ENCODE results near the gene TRAIP.

The TRAIP gene

DNA sequence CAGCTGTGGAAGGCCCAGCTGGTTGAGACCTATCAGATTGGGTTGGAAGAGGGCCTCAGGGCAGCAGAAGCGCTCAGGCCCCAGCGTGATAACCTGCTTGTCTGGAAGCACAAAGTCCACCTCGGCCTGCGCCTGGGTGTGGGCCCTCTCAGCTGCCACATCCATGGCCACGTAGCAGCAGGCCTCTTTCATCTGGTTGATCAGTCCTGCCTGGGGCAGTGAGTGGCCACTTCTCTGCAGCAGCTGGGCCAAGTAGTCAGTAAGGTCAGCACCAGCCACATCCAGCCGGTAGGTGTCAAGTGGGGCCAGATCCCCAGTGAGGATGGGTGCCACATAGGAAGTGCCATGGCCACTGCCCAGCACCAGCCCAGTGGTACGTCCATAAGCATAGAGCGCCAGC is 17.3 kb upstream of the TRAIP start:
- in situ Hi-C loops (cut with MboI; ENCODE audit: low sequenced_read_pairs), result no loop called here

DNA sequence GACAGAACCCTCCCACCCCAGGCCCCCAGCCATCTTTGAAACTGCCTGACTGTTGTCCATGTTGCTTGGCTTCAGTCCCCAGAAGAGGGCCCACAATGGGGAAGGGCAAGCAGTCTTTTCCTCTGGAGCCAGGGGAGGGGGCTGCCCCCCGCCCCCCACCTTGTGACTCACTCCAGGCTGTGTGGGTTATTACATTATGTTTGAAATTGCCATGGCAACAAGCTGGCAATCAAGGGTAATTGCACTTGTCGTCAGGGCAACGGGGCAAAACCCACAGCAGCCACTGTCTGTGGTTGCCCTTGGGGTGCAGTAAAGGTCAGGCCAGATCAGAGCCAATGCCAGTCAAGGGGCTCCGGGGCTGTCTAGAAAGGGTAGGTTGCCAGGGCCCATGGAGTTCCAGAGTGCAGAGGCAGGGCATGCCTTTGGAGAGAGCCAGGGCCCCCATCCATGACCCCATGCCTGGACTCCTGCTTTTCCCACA is 16.5 kb upstream of the TRAIP start:
- in situ Hi-C loops (cut with MboI; ENCODE audit: low sequenced_read_pairs), result no loop called here

DNA sequence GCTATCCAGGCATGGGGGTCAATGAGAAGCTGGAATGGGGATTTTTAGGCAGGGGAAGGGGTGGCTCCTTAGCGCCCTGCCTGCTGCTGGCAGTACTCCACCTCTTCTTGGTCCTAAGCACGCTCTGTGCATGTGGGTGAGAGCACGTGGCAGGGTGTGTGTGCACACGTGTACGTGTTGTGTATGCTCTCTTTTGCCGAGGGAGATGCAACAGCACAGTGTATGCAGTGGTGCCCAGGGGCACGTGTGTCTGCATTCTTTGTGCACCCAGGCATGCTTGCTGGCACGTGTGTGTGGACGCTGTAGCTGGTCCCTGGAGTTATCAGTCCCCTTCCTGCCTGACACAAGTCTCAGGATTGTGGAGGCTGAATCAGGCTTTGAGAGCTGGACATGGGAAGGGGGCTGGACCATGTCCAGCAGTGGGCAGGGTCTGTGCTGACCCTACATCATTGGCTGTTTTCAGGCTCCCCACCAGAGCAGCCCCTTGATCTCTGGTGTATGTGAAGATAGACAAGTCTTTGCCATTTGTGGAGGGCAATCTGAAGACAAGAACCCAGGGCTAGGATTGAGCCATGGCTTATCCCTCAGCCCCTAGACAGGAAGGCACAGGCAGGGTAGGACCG is 15.3 kb upstream of the TRAIP start:
- in situ Hi-C loops (cut with MboI; ENCODE audit: low sequenced_read_pairs), result no loop called here

DNA sequence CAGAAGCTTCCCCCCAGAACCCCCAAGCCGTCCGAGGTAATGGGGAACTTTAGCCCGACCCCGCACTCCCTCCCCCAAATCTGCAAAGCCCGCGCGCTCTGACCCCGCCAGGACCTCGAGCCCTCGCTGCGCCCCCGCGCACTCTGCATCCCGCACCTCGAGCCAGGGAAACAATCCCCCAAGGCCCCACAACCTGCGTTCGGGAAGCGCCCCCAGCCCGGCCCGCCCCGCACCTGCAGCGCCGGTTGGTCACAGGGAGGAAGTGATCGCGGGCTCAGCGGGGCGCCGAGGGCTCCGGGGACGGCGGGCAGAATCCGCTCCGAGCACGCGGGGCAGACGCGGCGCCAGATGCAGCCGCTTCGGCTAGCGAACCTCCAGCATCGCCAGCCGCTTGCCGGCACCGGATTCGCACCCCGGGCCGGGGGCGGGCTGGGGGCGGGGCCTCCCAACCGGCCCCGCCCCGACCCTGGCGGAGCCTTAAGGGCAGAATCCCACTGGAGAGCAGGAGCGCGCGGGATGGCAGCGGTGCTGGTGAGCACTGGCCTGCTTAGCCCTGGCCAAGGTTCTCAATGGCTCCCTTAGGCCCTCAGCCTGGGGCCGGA is 13.3 kb upstream of the TRAIP start, which contains the start of gene CAMKV:
CAMKV (minus strand) TSS at position 382 of the 602 bp plus-strand sequence. CDS start 7,518 bp downstream, outside the sequence.
- in situ Hi-C loops (cut with MboI; ENCODE audit: low sequenced_read_pairs), result no loop called here

DNA sequence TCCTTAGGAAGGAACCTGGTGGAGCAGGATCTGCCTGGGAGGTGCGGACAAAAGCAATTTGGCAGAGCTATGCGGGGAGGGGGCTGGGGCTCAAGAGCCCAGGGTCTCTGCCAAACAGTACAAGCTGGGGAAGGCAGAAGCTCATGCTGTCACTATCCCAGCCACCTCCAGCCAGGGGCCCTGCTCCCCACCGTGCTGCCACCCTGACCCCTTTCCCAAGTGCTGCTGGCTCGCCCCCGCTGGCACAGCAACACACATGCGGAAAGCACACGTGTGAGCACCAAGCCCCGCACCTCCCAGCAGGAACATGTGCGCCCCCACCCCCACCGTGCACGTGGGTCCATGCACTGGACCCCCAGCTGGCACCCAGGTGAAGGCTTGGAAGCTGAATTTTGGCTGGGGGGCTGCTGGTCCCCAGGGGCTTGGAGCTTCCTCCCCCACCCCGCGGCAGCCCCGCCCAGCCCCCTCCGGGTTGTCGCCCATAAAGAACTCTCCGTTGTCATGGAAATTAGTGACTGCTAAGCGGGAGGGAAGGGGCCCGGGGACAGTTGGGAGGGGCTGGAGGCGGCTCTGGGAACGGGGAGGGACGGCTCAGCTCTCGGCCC is 12.6 kb upstream of the TRAIP start:
- in situ Hi-C loops (cut with MboI; ENCODE audit: low sequenced_read_pairs), result no loop called here

DNA sequence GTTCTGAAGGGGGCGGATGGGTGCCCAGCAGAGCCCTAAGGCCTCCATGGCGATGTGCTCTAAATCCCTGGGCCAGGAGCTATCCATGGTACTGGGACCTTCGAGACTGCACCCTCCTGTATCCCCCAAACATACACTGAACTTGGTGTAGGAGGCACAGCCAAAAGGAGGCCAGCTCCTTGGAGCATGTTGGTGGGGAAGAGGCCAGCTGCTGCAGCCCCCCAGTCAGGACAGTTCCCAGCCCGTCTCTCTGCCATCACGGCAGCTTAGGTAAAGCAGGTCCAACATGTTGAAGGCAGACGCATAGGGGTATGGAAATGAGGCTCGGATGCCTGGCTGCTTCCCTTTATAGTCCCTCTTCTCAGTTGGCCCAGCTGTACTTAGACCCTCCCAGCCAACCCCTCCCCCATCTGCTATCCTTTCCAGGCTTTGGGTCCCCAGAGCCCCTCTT is 11.5 kb upstream of the TRAIP start:
- in situ Hi-C loops (cut with MboI; ENCODE audit: low sequenced_read_pairs), result no loop called here

DNA sequence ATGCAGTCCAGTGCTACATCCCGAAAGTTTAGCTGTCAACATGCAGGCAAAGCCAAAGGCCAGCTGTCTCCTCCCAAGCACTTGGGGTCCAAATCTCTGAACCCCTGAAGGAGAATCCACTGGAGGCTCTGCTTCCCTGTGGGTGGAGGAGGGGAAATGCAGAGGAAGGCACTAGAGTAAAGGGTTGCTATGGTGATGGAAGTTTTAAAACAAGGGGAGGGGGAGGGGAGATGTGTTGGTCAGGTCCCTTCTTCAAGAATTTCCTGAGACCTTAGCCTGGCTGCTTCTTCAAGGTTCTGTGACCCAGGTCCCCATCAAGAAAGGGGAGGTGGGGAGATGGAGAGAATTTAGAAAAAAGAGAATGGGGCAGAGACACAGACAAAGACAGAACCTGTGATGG is 11.0 kb upstream of the TRAIP start:
- in situ Hi-C loops (cut with MboI; ENCODE audit: low sequenced_read_pairs), result no loop called here

DNA sequence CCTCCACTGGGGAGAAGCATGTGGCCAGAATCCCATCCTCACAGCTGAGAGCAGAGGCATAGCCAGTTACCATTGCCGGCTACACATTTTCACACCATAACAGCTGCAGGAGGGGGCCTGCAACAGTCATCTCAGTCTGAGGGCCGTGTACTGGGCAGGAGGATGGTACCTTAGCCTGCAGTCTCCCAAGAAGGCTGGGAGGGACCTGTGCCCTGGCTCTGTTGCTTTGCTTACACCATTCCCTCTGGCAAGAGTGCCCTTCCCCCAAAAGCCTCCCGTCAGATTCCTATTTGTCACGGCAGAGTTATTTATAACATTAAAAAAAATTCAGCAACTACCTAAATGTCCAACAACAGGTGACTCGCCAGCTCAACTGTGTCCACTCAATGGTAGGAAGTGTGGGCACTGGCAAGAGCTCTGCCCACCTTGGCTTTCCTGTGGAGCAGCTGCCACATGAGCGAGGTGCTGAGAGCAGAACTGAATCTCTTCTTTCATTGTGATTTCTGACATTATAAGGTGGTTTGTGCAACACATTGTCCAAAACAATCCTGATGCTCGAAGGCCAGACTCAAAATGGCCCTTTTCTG is 8.9 kb upstream of the TRAIP start:
- in situ Hi-C loops (cut with MboI; ENCODE audit: low sequenced_read_pairs), result no loop called here

DNA sequence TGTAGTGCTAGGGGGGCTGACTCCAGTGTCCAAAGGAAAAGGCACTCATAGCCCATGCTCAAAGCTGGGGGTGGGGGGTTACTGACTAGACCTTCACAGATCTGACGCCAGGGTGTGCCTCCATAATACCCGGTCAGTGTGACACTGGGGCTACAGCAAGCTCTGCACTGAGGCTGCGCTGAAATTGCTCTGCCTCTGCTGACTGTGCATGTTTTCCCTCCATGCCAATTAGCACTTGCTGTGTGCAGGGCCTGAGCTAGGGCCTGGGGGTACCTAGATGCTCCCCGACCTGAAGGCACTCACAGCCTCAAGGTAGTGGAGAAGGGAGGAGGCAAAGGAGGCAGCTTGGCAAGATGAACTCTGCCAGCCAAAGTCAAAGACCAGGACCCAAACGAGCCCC is 8.1 kb upstream of the TRAIP start:
- in situ Hi-C loops (cut with MboI; ENCODE audit: low sequenced_read_pairs), result no loop called here

DNA sequence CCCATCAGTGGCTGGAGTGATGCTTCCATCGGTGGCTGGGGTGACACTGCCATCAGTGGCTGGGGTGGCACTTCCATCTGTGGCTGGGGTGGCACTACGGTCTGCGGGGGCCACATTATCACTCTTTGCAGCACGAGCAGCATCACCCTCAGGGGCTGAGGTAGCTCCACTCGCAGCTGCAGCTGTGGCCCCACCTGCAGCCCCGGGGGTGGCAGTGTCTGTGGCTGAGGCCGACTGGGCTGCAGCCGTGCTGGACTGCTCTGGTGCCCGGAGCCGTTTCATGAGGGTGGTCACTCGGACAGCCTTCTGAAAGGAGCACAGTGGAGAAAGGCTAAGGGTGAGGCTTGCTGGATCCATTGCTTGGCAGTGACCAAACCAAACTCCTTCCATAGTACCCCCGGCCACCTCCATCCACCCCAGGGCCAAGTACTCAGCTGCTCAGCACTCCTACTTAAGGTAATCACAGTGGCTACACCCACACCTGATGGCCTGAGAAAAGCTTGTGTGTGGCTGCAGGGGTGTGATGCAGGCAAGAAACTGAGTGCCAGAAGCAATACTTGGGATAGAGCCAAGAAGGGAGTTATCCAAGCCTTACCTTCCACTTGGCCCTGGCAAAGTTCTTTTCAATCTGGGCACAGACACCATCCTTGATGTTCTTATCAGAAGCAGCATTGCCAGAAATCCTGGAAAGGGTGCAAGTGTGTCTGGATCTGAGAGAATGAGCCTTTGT is 3.4 kb upstream of the TRAIP start:
- in situ Hi-C loops (cut with MboI; ENCODE audit: low sequenced_read_pairs), result no loop called here

DNA sequence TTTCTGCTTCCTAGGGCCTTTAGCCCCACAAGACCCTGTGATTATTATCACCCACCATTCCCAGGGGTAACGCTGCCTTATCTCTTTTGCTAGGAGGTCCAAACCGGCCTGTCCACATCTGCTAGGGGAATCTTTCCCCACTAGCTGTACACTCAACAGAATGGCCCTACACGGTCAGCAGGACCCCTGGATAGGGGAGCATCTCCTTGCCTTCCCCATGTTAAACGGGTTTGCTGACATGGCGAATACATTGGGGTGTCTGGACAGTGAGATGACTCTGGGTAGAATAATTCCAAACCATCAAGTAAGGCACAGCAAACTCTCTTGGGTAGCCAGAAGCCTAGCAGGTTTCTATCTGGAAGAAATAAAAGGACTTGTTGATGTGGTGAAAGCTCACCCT is 702 bp downstream of the TRAIP start:
- in situ Hi-C loops (cut with MboI; ENCODE audit: low sequenced_read_pairs), result no loop called here

DNA sequence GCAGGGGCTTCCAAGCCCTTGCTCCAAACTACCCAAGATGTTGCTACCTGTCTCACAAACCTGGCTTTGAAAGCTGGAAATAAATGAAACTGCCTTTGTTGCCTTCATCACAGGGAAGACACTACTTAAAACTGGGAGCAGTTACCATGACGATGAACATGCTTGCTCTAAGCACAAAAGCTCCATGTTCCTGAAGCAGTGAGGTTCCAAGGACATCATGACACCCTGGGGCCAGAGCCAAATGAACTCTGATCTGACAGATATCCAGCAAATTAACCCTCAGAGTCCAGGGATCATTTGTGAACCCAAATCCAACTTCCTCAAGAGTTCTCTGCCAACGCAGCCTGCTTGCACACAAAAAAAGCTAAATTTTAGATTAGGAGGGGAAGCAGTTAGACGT is 10.7 kb downstream of the TRAIP start:
- in situ Hi-C loops (cut with MboI; ENCODE audit: low sequenced_read_pairs), result no loop called here

DNA sequence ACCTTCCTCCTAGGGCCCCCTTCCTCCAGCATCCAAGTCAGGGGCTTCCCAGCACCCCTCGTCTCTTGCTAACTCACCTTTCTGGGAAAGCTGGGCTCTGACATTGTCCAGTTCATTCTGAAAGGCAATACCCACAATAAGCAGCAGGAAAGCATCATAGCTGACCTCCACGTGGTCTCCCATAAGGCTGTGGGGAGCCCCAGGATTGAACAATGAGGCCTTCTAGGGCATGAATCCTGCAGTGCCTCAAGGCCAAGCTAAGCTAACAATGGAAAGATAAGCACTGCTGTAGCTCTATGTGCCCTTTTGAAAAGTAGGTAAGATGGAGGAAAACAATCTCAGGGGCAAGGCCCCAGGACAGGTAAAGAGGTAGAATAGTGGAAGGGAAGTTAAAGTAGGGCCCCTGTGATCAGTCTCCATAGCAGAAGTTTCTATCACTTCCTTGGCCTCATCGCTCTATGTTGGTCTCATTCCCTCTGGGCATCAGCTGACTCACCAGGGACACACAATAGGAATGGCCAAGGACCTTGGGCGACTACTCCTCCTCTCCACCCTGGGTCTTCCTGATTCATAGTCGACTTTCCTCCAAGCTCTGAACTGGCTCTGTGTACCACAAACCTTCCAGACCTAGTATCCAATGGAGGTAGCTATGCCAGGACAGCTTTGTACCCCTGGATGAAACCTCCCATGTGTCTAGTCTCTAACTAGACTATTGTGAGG is 11.7 kb downstream of the TRAIP start:
- in situ Hi-C loops (cut with MboI; ENCODE audit: low sequenced_read_pairs), result no loop called here

DNA sequence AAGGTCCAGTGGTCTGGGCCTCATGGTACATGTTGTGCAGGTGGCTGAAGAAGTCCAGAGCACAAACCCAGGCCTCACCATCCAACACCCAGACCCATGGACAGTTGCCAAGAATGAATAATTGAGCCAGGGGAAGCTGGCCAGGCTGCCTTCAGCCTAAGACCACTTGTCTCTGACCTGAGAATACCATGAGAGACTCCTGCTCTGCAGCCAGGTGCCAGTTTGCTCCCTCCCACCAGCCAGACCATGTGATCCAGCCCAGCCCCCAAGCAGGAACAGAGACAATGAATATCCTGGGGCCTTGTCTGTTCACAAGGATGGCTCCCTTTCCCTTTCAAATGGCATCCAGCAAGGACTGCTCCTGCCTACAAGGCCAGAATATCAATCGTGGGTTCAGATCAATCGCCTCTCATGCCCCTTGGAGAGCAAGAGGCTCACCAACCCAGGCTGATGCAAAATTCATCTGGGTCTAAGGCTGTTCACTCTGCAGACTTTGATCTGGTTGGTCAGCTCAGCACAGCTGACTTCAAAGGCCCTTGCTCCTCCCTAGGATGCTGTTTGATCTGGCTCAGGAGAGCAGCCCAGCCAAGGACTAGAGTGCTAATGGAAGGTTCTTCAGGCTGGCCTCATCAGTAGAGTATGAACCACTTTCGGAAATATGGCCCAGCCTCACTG is 13.4 kb downstream of the TRAIP start:
- in situ Hi-C loops (cut with MboI; ENCODE audit: low sequenced_read_pairs), result no loop called here

DNA sequence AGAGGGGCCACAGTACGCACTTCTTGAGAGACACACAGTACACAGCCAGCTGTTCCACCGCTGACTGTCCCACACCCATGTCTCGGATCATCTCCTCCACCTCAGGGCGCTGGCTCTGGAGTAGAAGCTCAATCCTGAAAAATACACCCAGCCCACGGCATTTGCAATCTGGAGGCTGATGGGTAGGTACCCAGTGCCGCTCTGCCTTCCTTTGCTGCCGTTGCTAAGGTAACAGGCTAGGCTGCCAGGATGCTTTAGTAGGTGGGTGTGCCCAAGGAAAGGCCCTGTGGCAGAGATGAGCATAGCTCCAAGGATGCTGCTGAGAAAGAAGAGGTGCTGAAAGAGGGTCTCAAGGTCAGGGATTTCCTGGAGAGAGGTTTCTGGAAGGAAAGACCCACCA is 14.6 kb downstream of the TRAIP start:
- in situ Hi-C loops (cut with MboI; ENCODE audit: low sequenced_read_pairs), result no loop called here

DNA sequence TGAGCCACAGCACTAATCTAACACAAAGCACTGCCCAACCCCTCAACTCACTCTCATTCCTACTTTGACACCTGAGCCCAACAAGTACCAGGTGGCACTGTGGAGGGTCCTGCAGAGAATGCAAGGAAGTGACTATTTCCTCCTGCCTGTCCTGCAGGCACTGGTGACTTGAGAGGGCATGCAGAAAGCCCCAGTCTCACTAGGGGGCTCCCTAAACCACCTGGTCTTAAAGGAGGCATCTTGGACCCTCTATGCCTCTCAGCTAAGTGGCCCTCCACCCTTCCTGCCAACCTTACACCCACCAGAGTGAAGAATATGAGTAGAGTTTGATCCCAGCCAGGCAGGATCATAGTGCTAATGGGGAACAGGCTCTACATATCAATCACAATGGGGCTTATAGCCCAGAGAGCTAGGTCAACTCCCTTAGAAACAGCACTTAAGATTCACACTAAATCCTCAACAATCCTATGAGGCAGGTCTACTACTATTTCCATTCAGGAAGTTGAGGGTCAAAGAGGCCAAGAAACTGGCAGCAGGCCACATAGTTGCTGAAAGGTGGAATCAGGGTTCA is 15.2 kb downstream of the TRAIP start:
- in situ Hi-C loops (cut with MboI; ENCODE audit: low sequenced_read_pairs), result no loop called here

DNA sequence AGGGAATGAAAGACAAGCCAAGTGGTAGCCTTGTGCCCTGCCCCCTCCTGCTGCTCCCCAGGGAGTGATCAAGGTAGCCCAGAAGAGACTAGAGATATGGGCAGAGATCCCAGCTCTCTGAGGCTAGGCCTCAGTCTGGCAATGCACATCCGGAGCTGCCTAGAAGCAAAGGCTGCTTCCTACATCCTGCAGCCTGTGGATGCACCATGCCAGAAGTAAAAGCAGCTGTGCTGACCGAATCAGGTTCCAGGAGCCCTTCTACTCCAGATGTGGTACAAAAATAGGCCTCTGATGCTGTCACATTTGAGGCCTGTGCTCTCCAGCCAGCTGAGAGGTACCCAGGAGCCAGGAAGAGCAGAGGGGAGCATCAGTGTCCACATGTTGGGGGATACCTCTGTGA is 16.0 kb downstream of the TRAIP start:
- in situ Hi-C loops (cut with MboI; ENCODE audit: low sequenced_read_pairs), result no loop called here

DNA sequence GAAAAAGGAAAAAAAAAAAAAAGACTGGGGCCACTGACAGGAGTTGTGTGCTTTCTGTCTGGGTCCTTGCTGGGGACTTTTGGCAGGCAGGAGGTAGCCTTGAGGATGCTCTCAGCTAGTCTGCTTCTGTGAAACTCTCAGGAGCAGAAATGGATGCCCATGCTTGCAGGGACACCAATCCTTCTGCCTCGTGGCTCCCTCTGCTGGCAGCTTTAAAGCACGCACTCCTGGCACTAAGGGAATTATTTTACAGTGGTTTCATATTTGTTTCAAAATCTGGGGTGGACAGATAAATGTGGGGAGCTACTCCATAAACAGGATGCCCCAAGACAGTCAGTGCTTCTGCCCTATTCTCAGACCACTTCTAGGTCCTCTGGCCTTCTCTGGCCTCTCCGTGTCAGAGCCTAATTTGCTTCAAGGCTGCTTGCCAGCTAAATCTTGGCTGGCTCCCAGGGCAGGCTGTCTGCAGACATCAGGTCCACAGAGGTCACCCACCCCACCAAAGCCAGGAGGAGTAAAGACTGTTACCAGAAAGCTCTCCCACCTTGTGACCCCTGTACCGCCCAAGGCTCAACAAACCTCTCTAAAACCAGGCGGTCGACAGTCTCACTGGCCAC is 17.1 kb downstream of the TRAIP start:
- in situ Hi-C loops (cut with MboI; ENCODE audit: low sequenced_read_pairs), result no loop called here

DNA sequence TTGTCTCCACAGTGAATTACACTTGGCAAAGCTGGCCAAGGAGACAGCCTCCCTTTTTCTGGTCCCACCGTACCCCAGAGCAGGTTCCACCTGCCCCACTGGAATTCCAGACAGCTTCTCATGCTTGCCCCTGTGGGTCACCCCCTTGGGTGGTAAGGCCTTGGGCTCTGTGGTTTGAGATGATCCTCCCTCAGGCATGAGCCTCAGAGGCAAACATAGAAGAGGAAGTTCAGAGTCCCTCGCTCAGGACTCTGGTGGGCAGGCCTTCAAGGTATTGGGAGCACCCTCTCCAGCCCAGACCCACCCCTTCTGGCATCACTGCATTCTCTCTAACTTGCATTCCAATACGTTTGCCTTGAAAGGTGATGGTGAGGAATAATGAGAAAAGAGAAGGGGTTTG is 25.0 kb downstream of the TRAIP start:
- in situ Hi-C loops (cut with MboI; ENCODE audit: low sequenced_read_pairs), result no loop called here

All from HL-60/S4 (cell line).